HG03196 (cell line): Measurements from ENCODE around the gene MS4A13.
"Not testable (repeated sequence)": the region's sequence is repeated elsewhere in the genome, so short reads cannot be mapped to it uniquely, and the experiment has no call there.

Source experiments
- ATAC-seq: cut with Tn5 transposase; IDR thresholded peaks from one replicate; pipeline ENCODE4 v1.9.1; 2021; ENCODE audit not compliant: unreplicated experiment

The MS4A13 gene, protein sequence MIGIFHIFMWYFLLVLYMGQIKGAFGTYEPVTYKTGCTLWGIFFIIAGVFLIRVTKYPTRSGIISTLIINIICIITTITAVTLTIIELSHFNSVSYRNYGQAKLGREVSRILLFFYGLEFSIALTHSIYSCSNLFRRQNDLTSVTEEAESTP

DNA sequence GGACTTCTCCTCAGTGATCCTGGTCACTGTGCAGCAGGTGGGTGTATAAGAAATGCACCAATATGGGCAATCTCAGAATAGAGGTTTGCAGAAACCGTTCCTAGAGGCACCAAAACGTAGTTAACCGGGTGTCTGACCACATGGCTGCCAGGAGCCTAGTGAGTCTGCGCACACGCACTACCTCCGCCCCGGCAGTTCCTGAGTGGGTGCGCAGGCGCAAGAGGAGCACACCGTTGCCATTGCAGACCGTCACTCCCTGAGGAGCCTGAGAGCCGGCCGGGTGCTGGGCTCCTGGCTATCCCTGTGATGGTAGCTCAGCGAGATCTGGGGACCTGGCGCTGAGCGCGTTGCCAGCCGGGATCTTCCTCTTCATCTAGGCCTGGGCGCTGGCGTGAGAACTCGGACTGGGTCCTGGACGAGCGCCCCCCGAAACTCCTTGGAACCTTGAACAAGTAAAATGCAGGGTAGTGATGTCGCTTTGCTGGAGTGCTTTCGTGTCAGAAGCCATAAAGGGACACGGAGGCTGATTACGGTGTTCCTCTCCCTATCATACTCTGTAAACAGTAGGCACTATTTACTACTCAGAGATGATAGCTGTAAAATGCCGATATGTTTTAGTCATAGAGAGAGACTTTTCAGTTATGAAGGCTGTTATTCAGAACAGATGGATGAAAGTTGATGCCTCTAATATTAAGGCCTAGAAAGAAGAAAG is at the start of gene MS4A13:
Gene MS4A13 (plus strand): TSS at position 249 of the 712 bp plus-strand sequence. CDS start 2,692 bp downstream, outside the sequence.
- no peak for ATAC-seq

DNA sequence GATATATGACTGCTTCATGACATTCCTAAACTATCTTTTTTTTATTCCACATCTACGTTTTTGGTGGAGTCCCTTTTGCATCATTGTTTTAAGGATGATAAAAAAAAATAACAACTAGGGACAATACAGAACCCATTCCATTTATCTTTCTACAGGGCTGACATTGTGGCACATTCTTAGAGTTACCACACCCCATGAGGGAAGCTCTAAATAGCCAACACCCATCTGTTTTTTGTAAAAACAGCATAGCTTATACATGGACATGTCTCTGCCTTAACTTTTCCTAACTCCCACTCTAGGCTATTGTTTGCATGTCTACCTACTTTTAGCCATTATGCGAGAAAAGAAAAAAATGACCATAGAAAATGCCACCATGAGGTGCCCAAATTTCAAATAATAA is 46.4 kb upstream of the MS4A13 start:
- ATAC-seq: no peak

DNA sequence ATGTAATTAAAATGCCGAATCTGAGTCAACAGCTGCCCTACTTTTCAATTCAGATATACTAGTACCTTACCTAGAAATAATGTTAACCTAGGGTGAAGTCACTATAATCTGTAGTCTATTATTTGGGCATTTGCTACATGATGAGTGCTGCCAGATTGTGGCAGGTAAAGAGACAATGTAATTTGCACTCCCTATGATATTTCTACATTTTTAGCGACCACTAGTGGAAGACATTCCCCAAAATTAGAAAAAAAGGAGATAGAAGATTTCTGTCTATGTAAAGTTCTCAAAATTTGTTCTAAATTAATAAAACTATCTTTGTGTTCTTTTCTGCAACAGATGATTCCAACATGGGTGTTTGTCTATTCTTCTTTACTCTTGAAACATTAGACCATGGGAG is 45.5 kb upstream of the MS4A13 start:
- no peak for ATAC-seq

DNA sequence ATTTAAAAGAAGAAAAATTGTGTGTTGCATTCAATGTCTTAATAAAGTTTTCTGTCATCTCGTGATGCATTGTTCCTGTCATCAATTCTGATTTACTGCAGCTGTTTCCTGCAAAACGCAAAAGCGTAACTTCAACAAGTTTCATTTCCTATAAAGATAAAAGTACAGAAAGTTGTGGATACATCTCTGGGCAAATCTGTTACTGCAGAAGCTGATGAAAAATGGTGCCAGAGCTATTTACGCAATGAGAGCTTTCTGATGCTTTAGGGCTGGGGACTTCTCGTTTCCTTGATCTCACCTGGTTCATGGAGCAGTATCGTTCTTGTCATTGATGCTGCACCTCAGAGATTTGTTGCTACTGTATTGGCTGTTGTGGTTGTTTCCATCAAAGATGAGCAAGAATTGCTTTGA is 38.2 kb upstream of the MS4A13 start:
- no peak for ATAC-seq

DNA sequence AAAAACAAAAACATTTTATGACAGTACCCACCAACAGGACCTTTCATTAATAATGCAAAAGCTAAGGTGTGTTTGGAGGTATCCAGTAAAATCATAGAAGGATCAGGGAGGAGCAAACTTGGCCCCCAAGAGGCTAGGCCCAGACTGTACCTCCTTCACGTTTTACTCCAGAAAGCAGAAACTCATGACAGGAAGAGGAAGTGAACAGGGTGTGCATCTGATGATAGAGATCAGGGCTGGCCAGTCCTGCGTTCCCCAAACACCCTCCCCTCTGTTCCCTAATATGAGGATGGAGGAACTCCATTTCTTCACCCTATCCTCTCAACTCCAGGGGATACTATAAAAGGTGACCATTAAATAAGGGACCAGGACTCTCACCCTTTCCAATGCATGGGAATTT is 32.8 kb upstream of the MS4A13 start:
- no peak for ATAC-seq

DNA sequence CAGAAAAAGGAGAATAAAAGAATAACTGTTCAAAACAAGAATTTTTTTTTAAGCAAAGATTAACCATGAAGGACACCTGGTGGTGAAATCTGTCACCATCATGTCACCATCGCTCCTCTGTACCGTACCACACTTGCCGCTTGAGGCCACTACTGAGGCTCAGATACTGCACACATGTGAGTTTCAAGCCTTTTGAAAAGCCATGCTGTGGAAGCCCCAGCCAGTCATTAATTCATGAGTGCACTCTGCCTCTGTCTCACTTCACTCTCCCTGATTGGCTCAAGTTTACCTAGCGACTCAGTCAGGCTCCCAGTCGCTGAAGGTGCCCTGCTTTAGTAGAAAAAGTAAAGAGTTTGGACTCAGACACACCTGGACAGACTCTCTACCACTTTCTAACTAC is 29.2 kb upstream of the MS4A13 start:
- ATAC-seq: peak; percentile 93

DNA sequence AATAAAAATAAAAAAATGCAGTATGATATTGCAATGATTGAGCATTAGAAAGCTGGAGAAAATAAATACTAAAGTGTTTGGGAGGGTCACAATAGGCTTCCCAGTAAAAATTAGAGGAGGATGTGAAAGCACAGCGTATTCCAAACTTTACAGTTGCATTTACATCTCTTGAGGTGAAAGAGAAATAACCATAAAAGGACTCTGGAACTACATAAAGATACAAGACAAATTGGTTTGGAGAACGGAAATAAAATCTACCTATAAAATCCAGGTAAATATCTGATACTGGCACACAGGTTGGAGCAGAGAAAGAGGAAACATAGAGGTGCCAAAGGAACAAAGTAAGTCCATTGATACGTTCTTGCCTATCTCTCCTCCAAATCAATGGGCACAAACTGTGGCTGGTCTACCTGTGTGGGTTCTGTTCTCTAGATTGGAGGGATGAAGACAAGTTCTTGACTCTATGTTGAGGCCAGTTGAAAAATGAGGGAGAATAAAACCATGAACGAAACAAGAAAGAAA is 22.6 kb upstream of the MS4A13 start, which contains the start of gene MS4A12:
Gene MS4A12 (plus strand): TSS at position 291 of the 522 bp plus-strand sequence. CDS start 4,541 bp downstream, outside the sequence.
- ATAC-seq: no peak

DNA sequence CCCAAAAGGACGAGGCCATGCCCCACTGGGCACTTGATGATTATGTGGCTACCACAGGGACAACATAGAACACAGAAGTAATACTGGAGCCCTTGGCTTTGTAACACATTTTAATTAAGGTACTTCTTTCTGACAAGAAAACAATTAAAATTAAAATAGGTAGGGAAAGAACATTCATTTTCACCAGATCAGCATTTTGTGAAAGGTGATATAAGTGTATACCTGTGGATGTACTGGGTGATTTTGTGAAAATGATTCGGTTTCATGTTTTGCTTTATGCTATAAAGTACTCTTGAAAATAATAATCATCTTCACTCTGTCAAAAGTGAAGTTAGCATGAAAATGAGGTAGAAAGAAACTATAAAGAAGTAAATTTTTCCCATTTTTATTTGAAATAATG is 21.7 kb upstream of the MS4A13 start:
- ATAC-seq: no peak

DNA sequence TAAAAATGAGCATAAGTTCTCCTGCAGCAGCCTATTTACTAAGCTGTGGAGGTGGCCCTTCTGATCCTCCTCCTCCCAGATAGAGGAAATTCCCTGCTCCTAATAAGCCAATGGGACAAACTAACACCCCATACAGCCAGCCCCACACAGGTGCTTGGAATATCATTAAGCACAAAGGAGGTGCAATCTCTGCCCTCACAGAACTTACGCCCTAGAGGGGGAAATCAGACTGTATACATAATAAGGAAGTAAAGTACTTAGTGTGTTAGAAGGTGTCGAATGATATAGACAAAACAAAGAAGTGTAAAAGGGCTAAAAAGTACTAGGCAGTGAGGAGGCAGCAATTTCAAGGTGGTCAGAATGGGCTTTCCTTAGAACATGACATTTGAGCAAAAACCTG is 16.8 kb upstream of the MS4A13 start:
- ATAC-seq: peak; percentile 8

DNA sequence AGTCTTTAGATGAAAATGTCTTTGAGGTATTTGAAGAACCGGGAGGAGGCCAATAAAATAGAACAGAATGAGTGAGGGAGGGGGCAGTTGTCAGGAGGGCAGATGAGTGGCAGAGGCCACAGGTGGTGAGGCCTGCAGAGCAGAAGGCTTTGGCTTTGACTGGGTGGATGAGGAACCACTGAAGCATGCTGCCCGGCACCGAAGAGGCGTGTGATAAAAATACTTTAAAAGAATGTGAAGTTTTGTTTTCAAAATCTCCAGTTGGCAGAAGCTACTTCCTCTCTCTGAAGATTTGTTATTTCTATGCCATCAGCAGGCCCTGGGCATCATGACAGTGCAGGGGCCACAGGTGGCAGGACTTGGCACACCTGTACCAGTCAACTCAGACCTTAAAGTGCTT is 16.3 kb upstream of the MS4A13 start:
- ATAC-seq: peak; percentile 82

DNA sequence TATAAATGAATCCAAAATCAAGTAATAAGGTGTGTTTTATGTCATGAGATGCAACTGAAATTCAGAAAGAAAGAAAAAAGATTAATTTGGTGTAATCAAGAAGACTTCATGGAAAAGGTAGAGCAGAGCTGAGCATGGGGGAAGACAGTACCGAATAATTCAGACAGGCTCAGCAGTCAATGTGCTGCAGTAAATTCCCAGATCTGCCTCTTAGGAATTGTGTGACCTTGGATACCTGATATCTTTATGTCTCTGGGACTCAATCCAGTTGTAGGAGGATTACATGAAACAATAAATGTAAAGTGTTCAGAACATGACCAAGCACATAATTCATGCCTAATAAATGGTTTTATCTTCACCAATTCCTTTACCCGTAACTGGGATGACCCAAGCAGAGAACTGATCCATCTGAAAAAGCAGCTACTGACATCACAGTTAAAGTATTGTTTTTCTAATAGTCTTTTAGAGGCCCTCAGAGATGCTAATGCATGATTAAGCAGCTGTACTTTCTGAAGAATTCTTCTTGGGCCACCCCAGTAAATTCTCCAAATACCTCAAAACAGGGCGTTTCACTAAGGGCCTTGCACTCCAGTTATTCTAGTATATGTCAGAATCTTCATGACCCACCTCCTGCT is 14.8 kb upstream of the MS4A13 start:
- ATAC-seq: no peak

DNA sequence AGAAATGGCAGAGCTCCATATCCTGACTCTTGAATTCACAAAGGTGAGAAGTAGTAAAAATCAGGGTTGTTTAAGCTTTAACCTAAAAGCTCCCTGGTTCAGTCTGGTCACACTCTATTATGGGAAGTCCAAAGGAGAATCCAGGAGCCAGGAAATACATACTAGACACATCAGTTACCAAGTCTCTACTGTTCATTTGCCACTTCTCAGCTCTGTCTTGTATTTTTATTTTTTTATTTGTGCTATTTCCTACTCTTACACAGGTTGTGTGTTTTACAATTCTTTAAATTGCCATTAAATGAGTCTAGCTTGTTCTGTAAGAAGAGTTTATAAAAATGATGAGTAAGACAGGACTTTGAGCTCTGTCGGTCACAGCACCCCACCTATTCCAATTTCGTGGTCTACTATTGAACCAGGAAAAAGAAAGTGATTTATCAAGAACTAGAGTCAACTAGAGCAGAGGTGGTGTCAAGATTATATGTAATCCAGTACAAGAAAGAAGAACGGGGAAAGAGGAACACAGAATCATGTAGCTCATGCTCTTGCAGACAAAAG is 12.9 kb upstream of the MS4A13 start:
- no peak for ATAC-seq

DNA sequence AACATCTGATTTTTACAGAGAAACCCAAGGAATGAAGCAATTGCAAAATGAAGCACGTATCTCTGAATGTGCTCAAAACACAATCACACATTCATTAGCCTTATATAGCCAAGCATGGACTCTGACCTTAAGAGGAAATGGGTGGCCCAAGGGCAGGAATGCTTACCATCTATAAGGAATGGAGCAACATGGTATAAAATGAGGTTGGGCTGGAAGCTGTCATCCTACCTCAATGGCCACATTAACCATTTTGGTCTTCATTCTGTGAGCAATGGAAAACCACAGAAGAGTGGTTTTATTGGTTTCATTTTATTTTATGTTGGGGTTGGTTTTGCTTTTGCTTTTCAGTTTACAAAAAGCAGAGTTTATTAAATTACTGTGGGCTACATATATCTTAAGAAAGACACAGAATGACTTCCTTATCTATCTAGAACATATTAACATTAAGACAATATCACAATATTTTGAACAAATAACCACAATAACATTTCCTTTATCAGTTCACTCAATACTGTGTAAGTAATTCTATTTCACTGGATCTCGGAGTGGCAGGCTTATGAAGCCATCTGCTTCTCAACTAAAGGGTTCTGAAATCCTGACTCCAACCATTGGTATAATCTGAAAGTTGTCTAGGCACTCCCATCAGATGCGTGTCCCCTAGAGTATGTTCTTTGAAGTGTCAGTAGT is 10.8 kb upstream of the MS4A13 start:
- ATAC-seq: no peak

DNA sequence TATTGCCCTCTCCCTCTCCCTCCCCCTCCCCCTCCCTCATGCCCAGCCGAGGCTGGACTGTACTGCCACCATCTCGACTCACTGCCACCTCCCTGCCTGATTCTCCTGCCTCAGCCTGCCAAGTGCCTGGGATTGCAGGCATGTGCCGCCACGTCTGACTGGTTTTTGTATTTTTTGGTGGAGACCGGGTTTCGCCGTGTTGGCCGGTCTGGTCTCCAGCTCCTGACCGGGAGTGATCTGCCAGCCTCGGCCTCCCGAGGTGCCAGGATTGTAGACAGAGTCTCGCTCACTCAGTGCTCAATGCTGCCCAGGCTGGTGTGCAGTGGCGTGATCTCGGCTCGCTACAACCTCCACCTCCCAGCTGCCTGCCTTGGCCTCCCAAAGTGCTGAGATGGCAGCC is 5.6 kb upstream of the MS4A13 start:
- ATAC-seq: not testable (repeated sequence)

DNA sequence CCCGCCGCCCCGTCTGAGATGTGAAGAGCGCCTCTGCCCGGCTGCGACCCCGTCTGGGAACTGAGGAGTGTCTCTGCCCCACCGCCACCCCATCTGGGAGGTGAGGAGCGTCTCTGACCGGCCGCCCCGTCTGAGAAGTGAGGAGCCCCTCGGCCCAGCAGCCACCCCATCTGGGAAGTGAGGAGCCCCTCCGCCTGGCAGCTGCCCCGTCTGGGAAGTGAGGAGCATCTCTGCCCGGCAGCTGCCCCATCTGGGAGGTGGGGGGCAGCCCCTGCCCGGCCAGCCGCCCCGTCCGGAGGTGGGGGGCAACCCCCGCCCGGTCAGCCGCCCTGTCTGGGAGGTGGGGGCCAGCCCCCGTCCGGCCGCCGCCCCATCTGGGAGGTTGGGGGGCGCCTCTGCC is 5.0 kb upstream of the MS4A13 start:
- not testable (repeated sequence) for ATAC-seq

DNA sequence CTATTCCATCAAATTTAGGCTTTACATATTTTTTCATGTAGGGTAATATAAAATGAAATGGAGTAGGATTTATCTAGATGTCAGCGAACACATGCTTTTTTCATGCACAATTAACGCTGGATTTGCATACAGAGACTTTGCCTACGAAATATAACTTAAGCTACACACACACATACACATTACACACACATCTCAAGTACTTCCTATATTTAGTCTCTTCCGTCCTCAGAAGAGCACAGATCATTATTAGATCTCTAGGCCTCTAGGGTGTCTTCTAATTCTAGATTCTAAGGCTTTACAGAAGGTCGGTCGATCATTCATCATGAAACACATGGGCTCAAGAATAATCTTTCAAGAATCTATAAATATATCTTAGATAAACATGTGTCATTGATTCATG is 3.8 kb upstream of the MS4A13 start:
- ATAC-seq: no peak

DNA sequence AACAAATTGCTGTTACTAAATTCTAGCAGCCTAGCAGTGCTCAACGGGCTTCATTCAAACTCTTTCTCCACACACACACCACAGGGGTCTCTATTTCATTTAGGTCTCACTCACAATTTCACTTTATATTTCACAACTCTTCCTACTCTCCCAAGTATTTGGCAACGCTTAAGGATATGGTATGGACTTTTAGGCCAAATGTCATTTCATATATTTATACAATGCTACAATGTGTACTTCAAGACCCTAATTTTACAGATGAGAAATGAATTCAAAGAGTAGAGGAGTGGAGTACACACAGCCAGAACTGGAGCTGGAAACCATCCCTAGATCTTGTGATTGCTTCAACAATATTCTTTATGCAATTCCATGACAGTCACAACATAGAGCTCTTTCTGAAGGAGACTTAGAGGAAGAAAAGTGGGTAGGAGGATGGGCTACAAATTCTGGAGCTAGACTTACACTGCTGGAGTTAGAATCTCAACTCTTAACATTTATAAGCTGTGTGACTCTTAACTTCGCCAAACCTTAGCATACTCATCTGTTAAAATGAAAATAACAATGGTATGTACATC is 2.5 kb upstream of the MS4A13 start:
- ATAC-seq: no peak

DNA sequence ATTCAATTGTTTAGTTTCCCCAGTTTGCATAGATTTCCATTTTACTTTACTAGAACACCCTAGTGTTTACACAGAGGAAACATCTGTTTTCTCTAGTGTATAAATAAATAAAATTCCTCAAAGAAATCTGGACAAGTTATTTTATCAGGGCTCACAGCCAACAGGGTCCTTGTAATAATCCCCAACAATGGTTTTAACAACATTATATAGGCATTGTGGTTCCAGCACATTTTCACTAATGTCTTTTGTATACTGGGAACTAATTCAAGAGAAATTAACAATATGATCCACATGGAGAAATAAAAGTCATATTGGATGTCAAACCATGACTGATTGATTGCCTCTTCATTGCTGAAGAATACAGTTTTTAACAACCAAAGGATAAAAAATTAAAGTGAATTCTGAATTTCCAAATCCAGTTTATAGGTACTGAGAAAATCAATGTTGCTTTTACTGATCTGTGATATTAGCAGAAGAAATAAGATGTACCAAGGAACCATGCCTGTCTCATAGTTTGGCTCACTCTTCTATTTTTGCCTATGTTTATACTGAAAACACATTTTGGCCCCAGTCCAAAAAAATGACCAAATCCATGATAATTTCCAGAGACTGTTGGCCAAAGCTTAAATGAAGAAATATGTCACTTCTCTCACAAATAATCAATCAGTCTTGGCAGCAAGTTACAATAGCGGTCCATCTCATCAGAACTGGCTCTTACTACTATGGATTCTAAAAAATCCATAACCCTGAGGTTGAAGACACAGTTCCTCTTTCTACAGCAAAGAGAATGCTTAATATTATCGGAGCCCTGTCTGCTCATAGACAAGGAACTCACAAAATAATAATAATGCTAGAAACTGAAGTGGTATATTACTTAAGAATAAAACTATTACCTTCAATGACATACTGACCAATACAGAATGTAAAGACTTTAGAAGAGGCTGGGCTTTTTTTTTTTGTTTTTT is 1.4 kb upstream of the MS4A13 start:
- no peak for ATAC-seq

DNA sequence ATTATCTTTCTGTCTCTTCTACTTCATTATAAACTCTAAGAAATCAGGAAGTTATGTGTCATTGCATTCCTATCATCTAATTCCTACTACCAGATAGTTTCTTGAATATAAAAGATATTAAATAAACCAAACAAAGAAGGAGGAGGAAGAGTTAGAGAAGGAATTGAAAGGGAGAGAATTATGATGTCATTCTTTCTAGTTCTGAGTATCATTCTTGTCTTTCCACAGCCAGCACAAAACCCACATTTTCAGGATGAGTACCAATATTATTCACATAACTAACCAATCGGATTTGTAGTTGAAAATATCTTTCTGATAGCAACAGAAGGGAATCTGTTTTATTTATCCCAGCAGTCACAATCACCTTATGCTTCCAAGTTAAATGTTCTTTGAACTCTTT is 13.3 kb downstream of the MS4A13 start:
- no peak for ATAC-seq

DNA sequence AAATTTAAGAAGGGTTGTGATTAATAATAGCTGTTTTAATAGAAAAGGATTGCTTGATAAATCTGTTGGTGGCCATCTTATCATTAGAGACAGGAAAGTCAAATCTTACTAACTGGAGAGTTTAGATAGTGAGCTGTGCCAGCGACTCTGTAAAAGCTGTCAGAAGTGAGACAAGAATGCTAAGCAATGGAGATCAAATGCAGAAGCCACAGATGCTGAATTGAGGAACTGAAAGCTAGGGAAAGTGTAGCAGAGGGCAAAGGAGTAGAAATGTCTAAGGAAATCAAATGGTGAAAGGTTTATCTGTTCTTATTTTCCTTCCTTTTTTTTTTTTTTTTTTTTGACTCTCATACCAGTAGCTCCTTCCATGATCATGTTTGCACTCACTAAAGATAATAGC is 13.7 kb downstream of the MS4A13 start:
- ATAC-seq: no peak
